Measurements from ENCODE around the gene DET1. TPM values are rescaled to one million over a fixed set of nuclear protein-coding genes. Genes with fewer than 3 reads are reported as not detected.

DET1 gene
- total RNA-seq, 2 donors from 2014 or later: 6.9 to 11.5 TPM

DNA sequence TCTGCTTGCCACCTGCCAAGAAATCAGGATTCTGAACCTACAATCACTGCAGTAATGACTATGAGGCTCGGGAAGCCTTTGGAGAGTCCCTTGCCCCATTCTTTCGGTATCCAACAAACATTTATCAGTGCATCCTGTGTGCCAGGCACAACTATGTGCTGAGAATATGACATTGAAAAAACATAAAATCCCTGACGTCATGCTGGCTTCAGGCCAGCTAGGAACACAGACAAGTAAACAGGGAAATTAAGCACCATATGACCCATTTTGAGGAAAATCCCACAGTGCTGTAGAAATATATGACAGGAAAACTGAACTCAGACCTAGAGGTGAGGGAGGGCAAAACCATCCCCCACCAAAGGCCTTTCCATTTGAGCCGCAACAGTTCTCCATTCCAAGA is 34.1 kb upstream of the DET1 start:
- Histone ChIP-seq H3K36me3 (no peaks in the 10 kb centered on the region), H3K4me3 (no peak overlapping the region), H3K27ac (no peak overlapping the region), H3K4me1 (replicated peaks) (no peaks in the 10 kb centered on the region), H3K9me3 (no peaks in the 10 kb centered on the region), H3K27me3 (replicated peaks; ENCODE audit: insufficient read depth) (no peaks in the 10 kb centered on the region)
- no peak for DNase-seq (ENCODE audit: low spot score)
- WGBS: 70% methylated on average over 4 of the region's 4 CpGs
- TF ChIP-seq POLR2AphosphoS5 (IDR thresholded peaks at IDR 0.05) (no peak), CTCF (IDR thresholded peaks at IDR 0.05) (no peak), POLR2A (IDR thresholded peaks at IDR 0.05) (no peak)
- intact Hi-C loops (cut with DNase I): no loop called here

GRCh38 chr15:88579322-88579721 is 32.8 kb upstream of the DET1 start:
- no peak for DNase-seq (ENCODE audit: low spot score)
- no peaks in the 10 kb centered on the region for H3K27me3 ChIP-seq (replicated peaks; ENCODE audit: insufficient read depth)
- no peaks in the 10 kb centered on the region for H3K4me1 ChIP-seq (replicated peaks)
- 78% methylated on average over 3 of the region's 3 CpGs for WGBS
- no peaks in the 10 kb centered on the region for H3K36me3 ChIP-seq
- no peak overlapping the region for H3K27ac ChIP-seq
- intact Hi-C loops (cut with DNase I): no loop called here
- TF ChIP-seq POLR2AphosphoS5 (IDR thresholded peaks at IDR 0.05): no peak
- TF ChIP-seq POLR2A (IDR thresholded peaks at IDR 0.05): no peak
- TF ChIP-seq CTCF (IDR thresholded peaks at IDR 0.05): no peak
- no peaks in the 10 kb centered on the region for H3K9me3 ChIP-seq
- no peak overlapping the region for H3K4me3 ChIP-seq

GRCh38 chr15:88574655-88575054 is 28.2 kb upstream of the DET1 start:
- Histone ChIP-seq H3K4me3 (no peak overlapping the region), H3K36me3 (no peaks in the 10 kb centered on the region), H3K4me1 (replicated peaks) (no peaks in the 10 kb centered on the region), H3K27me3 (replicated peaks; ENCODE audit: insufficient read depth) (no peaks in the 10 kb centered on the region), H3K27ac (no peak overlapping the region), H3K9me3 (no peaks in the 10 kb centered on the region)
- WGBS: 27% methylated on average over 7 of the region's 7 CpGs
- TF ChIP-seq CTCF (IDR thresholded peaks at IDR 0.05) (no peak), POLR2AphosphoS5 (IDR thresholded peaks at IDR 0.05) (no peak), POLR2A (IDR thresholded peaks at IDR 0.05) (no peak)
- intact Hi-C loops (cut with DNase I): no loop called here
- DNase-seq (ENCODE audit: low spot score): no peak

DNA sequence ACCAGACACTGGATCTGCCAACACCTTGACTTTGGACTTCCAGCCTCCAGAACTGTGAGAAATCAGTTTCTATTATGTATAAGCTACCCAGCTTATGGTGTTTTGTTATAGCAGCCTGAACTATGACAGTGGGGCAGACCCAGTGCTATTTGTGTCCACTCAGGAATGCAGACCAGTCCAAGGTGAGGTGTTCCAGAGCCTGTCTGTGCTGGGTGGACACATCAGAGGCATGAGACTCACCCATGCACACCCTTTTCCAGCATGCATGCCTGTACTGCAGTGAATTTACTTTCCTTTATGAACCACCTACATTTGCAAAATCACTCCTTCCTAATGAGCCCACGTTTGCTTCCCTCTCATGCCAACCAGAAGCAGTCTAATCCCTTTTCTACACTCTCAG is 27.6 kb upstream of the DET1 start:
- Histone ChIP-seq H3K9me3 (no peaks in the 10 kb centered on the region), H3K4me3 (no peak overlapping the region), H3K36me3 (no peaks in the 10 kb centered on the region), H3K27me3 (replicated peaks; ENCODE audit: insufficient read depth) (no peaks in the 10 kb centered on the region), H3K27ac (no peak overlapping the region), H3K4me1 (replicated peaks) (no peaks in the 10 kb centered on the region)
- 64% methylated on average over 1 of the region's 1 CpG for WGBS
- DNase-seq (ENCODE audit: low spot score): no peak
- intact Hi-C loops (cut with DNase I): no loop called here
- no peak for TF ChIP-seq POLR2AphosphoS5 (IDR thresholded peaks at IDR 0.05)
- no peak for TF ChIP-seq CTCF (IDR thresholded peaks at IDR 0.05)
- no peak for TF ChIP-seq POLR2A (IDR thresholded peaks at IDR 0.05)

DNA sequence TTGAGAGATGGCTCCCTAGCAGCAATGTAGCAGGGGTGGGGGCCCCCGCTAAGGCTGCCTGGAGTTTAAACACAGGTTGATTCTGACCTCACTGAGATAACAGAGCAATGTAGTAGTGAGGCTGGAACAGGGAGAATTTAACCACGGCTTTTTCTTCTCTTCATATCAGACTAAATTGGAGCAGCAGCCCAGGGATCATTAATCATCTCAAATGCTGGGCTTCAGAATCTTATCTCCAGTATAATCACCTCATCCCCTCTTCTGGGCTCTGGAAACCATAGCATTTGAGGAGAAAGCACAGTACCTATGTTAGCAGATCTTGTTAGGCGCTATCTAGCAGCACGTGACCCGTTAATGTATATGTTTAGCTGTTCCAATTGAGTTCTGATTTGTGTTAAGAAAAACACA is 25.4 kb upstream of the DET1 start:
- intact Hi-C loops (cut with DNase I): no loop called here
- no peak for DNase-seq (ENCODE audit: low spot score)
- Histone ChIP-seq H3K9me3 (no peaks in the 10 kb centered on the region), H3K36me3 (no peaks in the 10 kb centered on the region), H3K4me1 (replicated peaks) (no peaks in the 10 kb centered on the region), H3K27me3 (replicated peaks; ENCODE audit: insufficient read depth) (no peaks in the 10 kb centered on the region), H3K27ac (no peak overlapping the region), H3K4me3 (no peak overlapping the region)
- WGBS: 53% methylated on average over 5 of the region's 5 CpGs
- TF ChIP-seq CTCF (IDR thresholded peaks at IDR 0.05) (no peak), POLR2AphosphoS5 (IDR thresholded peaks at IDR 0.05) (no peak), POLR2A (IDR thresholded peaks at IDR 0.05) (no peak)

Measured in prostate gland (tissue), 2 donors.